H9 (cell line): ENCODE measurements around the gene C1orf226. TPM values are rescaled to one million over a fixed set of nuclear protein-coding genes. Genes with fewer than 3 reads are reported as not detected.

ENCODE experiments used
- DNase-seq: peaks from one replicate; pipeline ENCODE4 v3.0.0-alpha.2; 2017
- H2AFZ ChIP-seq: one replicate; pipeline ENCODE4 v1.6.1; 2013; ENCODE audit warnings: mild to moderate bottlenecking, low read length, control low read depth, moderate library complexity
- H2AK5ac ChIP-seq: 2 replicates; pipeline ENCODE4 v1.6.1; 2013; ENCODE audit warnings: low read length, control low read depth, mixed read lengths; ENCODE audit not compliant: insufficient read length
- H2BK120ac ChIP-seq: one replicate; pipeline ENCODE4 v1.6.1; 2013; ENCODE audit warnings: low read depth, mild to moderate bottlenecking, low read length, control low read depth, inconsistent platforms; ENCODE audit not compliant: poor library complexity, severe bottlenecking
- H2BK12ac ChIP-seq: 2 replicates; pipeline ENCODE4 v1.6.1; 2013; ENCODE audit warnings: low read length, control low read depth, mixed read lengths, low read depth; ENCODE audit not compliant: insufficient read length
- H2BK15ac ChIP-seq: 2 replicates; pipeline ENCODE4 v1.6.1; 2013; ENCODE audit warnings: low read depth, low read length, control low read depth
- H2BK20ac ChIP-seq: one replicate; pipeline ENCODE4 v1.6.1; 2013; ENCODE audit warnings: low read depth, mild to moderate bottlenecking, low read length, control low read depth, inconsistent platforms; ENCODE audit not compliant: poor library complexity, severe bottlenecking
- H2BK5ac ChIP-seq: 2 replicates; pipeline ENCODE4 v1.6.1; 2013; ENCODE audit warnings: low read length, control low read depth, mixed read lengths; ENCODE audit not compliant: insufficient read length
- H3K14ac ChIP-seq: 2 replicates; pipeline ENCODE4 v1.6.1; 2013; ENCODE audit warnings: low read length, control low read depth; ENCODE audit not compliant: insufficient read depth
- H3K18ac ChIP-seq: 2 replicates; pipeline ENCODE4 v1.6.1; 2013; ENCODE audit warnings: low read depth, mild to moderate bottlenecking, mixed read lengths, low read length, control low read depth; ENCODE audit not compliant: insufficient read length
- H3K23ac ChIP-seq: 2 replicates; pipeline ENCODE4 v1.6.1; 2013; ENCODE audit warnings: low read length, control low read depth, mixed read lengths, low read depth; ENCODE audit not compliant: insufficient read length
- H3K23me2 ChIP-seq: 2 replicates; pipeline ENCODE4 v1.6.1; 2013; ENCODE audit warnings: low read depth, mild to moderate bottlenecking, mixed read lengths, low read length, control low read depth; ENCODE audit not compliant: insufficient read length, poor library complexity, severe bottlenecking
- H3K27ac ChIP-seq: 2 replicates; pipeline ENCODE4 v1.5.1; 2013; ENCODE audit warnings: low read length, control low read depth, mixed read lengths, low read depth; ENCODE audit not compliant: insufficient read length
- H3K27me3 ChIP-seq: 2 replicates; pipeline ENCODE4 v1.6.1; 2013; ENCODE audit warnings: low read length, control low read depth, inconsistent platforms; ENCODE audit not compliant: insufficient read depth
- H3K4ac ChIP-seq: 2 replicates; pipeline ENCODE4 v1.6.1; 2013; ENCODE audit warnings: low read depth, mild to moderate bottlenecking, control low read depth, inconsistent platforms, low read length, moderate library complexity
- H3K4me1 ChIP-seq: 2 replicates; pipeline ENCODE4 v1.6.1; 2013; ENCODE audit warnings: low read length, control low read depth, inconsistent platforms; ENCODE audit not compliant: insufficient read depth
- H3K4me2 ChIP-seq: 2 replicates; pipeline ENCODE4 v1.6.1; 2013; ENCODE audit warnings: low read length, control low read depth, mixed read lengths; ENCODE audit not compliant: insufficient read length, insufficient read depth
- H3K56ac ChIP-seq: 2 replicates; pipeline ENCODE4 v1.6.1; 2013; ENCODE audit warnings: low read depth, mild to moderate bottlenecking, mixed read lengths, low read length, control low read depth; ENCODE audit not compliant: insufficient read length
- H3K79me1 ChIP-seq: 2 replicates; pipeline ENCODE4 v1.6.1; 2013; ENCODE audit warnings: low read depth, mild to moderate bottlenecking, moderate library complexity, low read length, control low read depth, inconsistent platforms; ENCODE audit not compliant: insufficient read depth, poor library complexity, severe bottlenecking
- H3K79me2 ChIP-seq: 2 replicates; pipeline ENCODE4 v1.6.1; 2013; ENCODE audit warnings: low read length, control low read depth, inconsistent platforms; ENCODE audit not compliant: insufficient read depth
- H3K9ac ChIP-seq: 2 replicates; pipeline ENCODE4 v1.6.1; 2013; ENCODE audit warnings: low read length, control low read depth, mixed read lengths; ENCODE audit not compliant: insufficient read length; ENCODE audit errors: extremely low read depth
- H3K9me3 ChIP-seq: one replicate; pipeline ENCODE4 v1.6.1; 2013; ENCODE audit warnings: low read depth, low read length, inconsistent platforms; ENCODE audit not compliant: control insufficient read depth
- H3T11ph ChIP-seq: one replicate; pipeline ENCODE4 v1.6.1; 2013; ENCODE audit warnings: mild to moderate bottlenecking, low read length, control low read depth, inconsistent platforms
- H4K20me1 ChIP-seq: one replicate; pipeline ENCODE4 v1.6.1; 2013; ENCODE audit not compliant: control insufficient read depth, insufficient read length, insufficient read depth
- H4K5ac ChIP-seq: 2 replicates; pipeline ENCODE4 v1.6.1; 2013; ENCODE audit warnings: low read depth, mild to moderate bottlenecking, mixed read lengths, low read length, control low read depth; ENCODE audit not compliant: insufficient read length
- H4K8ac ChIP-seq: replicated peaks from 2 replicates; pipeline ENCODE4 v1.6.1; 2013; ENCODE audit warnings: low read length, control low read depth, mixed read lengths, low read depth; ENCODE audit not compliant: insufficient read length
- H4K91ac ChIP-seq: 2 replicates; pipeline ENCODE4 v1.6.1; 2013; ENCODE audit warnings: low read depth, mild to moderate bottlenecking, moderate library complexity, mixed read lengths, low read length, control low read depth; ENCODE audit not compliant: insufficient read length
- H3K27ac Mint-ChIP-seq, 3 experiments: 2 replicates in 2 of 3; 3 replicates in 1 of 3; pipeline ENCODE4 v1.8.0; 2020 to 2021; ENCODE audit warnings: mixed read lengths in 3 of 3, mild to moderate bottlenecking in 1 of 3, moderate library complexity in 1 of 3
- H3K27me3 Mint-ChIP-seq: 2 replicates; pipeline ENCODE4 v1.8.0; 2021; ENCODE audit warnings: low read depth, mild to moderate bottlenecking, moderate library complexity, mixed read lengths
- H3K36me3 Mint-ChIP-seq, 3 experiments: 2 replicates in 2 of 3; 3 replicates in 1 of 3; pipeline ENCODE4 v1.8.0; 2020 to 2021; ENCODE audit warnings: low read depth in 3 of 3, mixed read lengths in 3 of 3; ENCODE audit not compliant: insufficient read depth in 1 of 3
- H3K4me1 Mint-ChIP-seq, 2 experiments: 2 replicates each; pipeline ENCODE4 v1.8.0; 2020; ENCODE audit warnings: mixed read lengths in 2 of 2
- H3K4me3 Mint-ChIP-seq, 2 experiments: 2 replicates in 1 of 2; 3 replicates in 1 of 2; pipeline ENCODE4 v1.8.0; 2020 to 2021; ENCODE audit warnings: mild to moderate bottlenecking in 2 of 2, mixed read lengths in 2 of 2, moderate library complexity in 1 of 2
- H3K9me3 Mint-ChIP-seq, 2 experiments: 2 replicates in 1 of 2; 3 replicates in 1 of 2; pipeline ENCODE4 v1.8.0; 2020; ENCODE audit warnings: mild to moderate bottlenecking in 2 of 2, mixed read lengths in 2 of 2, moderate library complexity in 1 of 2
- CTCF ChIP-seq: fragments of 200-600 bp; sonication (generic); conservative IDR thresholded peaks from 3 replicates; pipeline ENCODE4 v1.8.0; 2021; ENCODE audit warnings: antibody characterized with exemption, mild to moderate bottlenecking
- WGBS: extraction: QIAGEN DNeasy Blood & Tissue Kit; methylation state at CpG from one replicate; pipeline ENCODE4 v1.1.7; 2013; ENCODE audit warnings: missing lambda C conversion rate, low lambda C conversion rate, mixed read lengths; ENCODE audit not compliant: insufficient read length; ENCODE audit errors: extremely low coverage; 5-methylcytosine and 5-hydroxymethylcytosine counted together
- total RNA-seq: library from RNA; stranded (reverse); gene quantifications from 2 replicates; pipeline ENCODE4 v1.2.1, GENCODE V29; 2021

C1orf226 gene
- total RNA-seq, 1 experiment from 2014 or later, result 11.5 TPM

DNA sequence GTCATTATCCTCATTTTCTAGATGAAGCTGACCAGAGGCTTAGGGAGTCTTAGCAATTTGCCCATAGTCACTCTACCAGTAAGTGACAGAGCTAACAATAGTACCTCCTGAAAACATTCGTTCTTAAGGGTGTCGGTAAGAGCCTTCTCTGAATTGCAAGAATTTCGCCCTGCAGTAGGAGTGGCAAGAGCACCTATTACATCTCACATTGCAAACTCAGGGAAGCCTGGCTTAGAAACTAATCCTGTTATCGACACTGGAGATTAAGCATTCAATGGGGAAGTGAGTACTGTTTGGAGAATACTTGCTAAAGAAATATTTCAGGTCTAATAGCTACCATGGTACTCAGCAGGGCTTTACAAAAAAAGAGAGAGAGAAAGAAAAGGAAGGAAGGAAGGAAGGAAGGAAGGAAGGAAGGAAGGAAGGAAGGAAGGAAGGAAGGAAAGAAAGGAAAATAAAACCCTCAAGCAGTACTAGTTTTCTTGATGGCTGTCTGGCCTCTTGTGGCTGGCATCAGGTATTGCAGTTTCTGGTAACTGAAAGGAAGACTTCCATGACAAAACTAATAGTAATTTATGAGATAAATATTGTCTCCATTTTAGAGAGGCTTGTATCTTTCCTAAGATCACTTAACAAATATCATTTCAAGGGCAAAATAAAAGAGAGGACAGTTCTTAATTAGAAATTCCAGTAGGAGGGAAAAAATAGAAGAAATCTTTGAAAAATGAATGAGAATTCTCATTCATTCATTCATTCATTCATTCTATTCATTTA lies 10.4 kb downstream of the C1orf226 start:
- Histone ChIP-seq H2BK5ac (no peak overlapping the region), H3K27ac (no peak overlapping the region), H3K9me3 (no peaks in the 10 kb centered on the region), H3K14ac (no peak overlapping the region), H2AK5ac (no peak overlapping the region), H3K79me2 (no peaks in the 10 kb centered on the region), H2BK120ac (no peak overlapping the region), H3K23ac (no peak overlapping the region), H3K23me2 (no peaks in the 10 kb centered on the region), H4K8ac (no peak overlapping the region), H4K20me1 (no peaks in the 10 kb centered on the region), H3K18ac (no peak overlapping the region), H3K27me3 (no peaks in the 10 kb centered on the region), H2BK20ac (no peak overlapping the region), H3K9ac (no peak overlapping the region), H2BK15ac (no peak overlapping the region), H2AFZ (no peak overlapping the region), H3K4me2 (no peak overlapping the region), H2BK12ac (no peak overlapping the region), H3K79me1 (no peaks in the 10 kb centered on the region), H4K5ac (no peak overlapping the region), H4K91ac (no peak overlapping the region), H3K56ac (no peak overlapping the region), H3T11ph (no peak overlapping the region), H3K4ac (no peak overlapping the region), H3K4me1 (no peaks in the 10 kb centered on the region)
- peak; percentile 85 for TF ChIP-seq CTCF
- Mint-ChIP-seq H3K27ac (peak overlapping the region in 1 of 3 experiments; percentile 81; a peak in 3 of 7 replicates), H3K9me3 (no peaks in the 10 kb centered on the region; a peak in 1 of 5 replicates), H3K4me3 (no peak overlapping the region; a peak in 1 of 5 replicates), H3K4me1 (peaks cover 21 to 32% of the 10 kb centered on the region in 2 experiments), H3K36me3 (no peaks in the 10 kb centered on the region), H3K27me3 (peaks cover 4% of the 10 kb centered on the region)
- DNase-seq, result no peak
- no CpG with 5 or more reads among the region's 4 CpGs for WGBS
